SU-DHL-6 (cell line): ENCODE data around the gene NEK4.
"Not testable (repeated sequence)": the region's sequence is repeated elsewhere in the genome, so short reads cannot be mapped to it uniquely, and the experiment has no call there.

ENCODE experiments used
- H2AFZ ChIP-seq: fragments of 200-600 bp; sonication (generic); 2 replicates; pipeline ENCODE4 v1.6.1; 2014; ENCODE audit warnings: low read depth, mild to moderate bottlenecking, moderate library complexity, mixed read lengths, antibody characterized with exemption, low read length; ENCODE audit not compliant: severe bottlenecking
- H3F3A ChIP-seq: fragments of 200-600 bp; shearing (Covaris generic); 2 replicates; pipeline ENCODE4 v1.6.0; 2016; ENCODE audit warnings: antibody characterized with exemption, mild to moderate bottlenecking; ENCODE audit not compliant: insufficient read depth
- H3K27ac ChIP-seq: fragments of 200-600 bp; sonication (generic); 2 replicates; pipeline ENCODE4 v1.5.1; 2016; ENCODE audit warnings: low read depth, mild to moderate bottlenecking, low read length, moderate library complexity, mixed read lengths
- H3K27me3 ChIP-seq: fragments of 200-600 bp; sonication (generic), shearing (Covaris generic); 2 replicates; pipeline ENCODE4 v1.6.0; 2014; ENCODE audit warnings: mild to moderate bottlenecking, low read length
- H3K36me3 ChIP-seq: fragments of 200-600 bp; sonication (generic); 2 replicates; pipeline ENCODE4 v1.6.1; 2014; ENCODE audit warnings: mild to moderate bottlenecking, low read length, mixed read lengths
- H3K4me2 ChIP-seq: fragments of 300-600, 200-600 bp; shearing (Covaris generic), sonication (generic); 2 replicates; pipeline ENCODE4 v1.6.0; 2014; ENCODE audit warnings: low read length, low read depth, mild to moderate bottlenecking; ENCODE audit not compliant: poor library complexity, severe bottlenecking
- H3K4me3 ChIP-seq: fragments of 200-600 bp; sonication (generic); 2 replicates; pipeline ENCODE4 v1.5.1; 2014; ENCODE audit warnings: antibody characterized with exemption, low read length, mild to moderate bottlenecking, mixed read lengths; ENCODE audit not compliant: insufficient read depth, poor library complexity, severe bottlenecking
- H3K79me2 ChIP-seq: fragments of 200-600 bp; sonication (generic); 2 replicates; pipeline ENCODE4 v1.6.1; 2014; ENCODE audit warnings: mild to moderate bottlenecking, low read length, moderate library complexity; ENCODE audit not compliant: insufficient read depth
- H3K9ac ChIP-seq: fragments of 200-600 bp; sonication (generic); 2 replicates; pipeline ENCODE4 v1.7.0; 2014; ENCODE audit warnings: mild to moderate bottlenecking, low read length
- H3K9me2 ChIP-seq: fragments of 200-600 bp; sonication (generic); replicated peaks from 2 replicates; pipeline ENCODE4 v1.6.1; 2014; ENCODE audit warnings: low read length; ENCODE audit not compliant: insufficient read depth
- H3K9me3 ChIP-seq: fragments of 200-600 bp; sonication (generic); 2 replicates; pipeline ENCODE4 v1.6.1; 2014; ENCODE audit warnings: low read length, mixed read lengths; ENCODE audit not compliant: insufficient read depth
- H4K20me1 ChIP-seq: fragments of 200-600 bp; sonication (generic); 2 replicates; pipeline ENCODE4 v1.6.1; 2014; ENCODE audit warnings: low read depth, mild to moderate bottlenecking, antibody characterized with exemption, low read length, moderate library complexity, mixed read lengths
- CTCF ChIP-seq: fragments of 200-600 bp; sonication (generic); IDR thresholded peaks from one replicate; pipeline ENCODE4 v1.5.1; 2017; ENCODE audit warnings: antibody characterized with exemption, mild to moderate bottlenecking, low read length, moderate library complexity; ENCODE audit not compliant: insufficient read depth, poor library complexity, severe bottlenecking
- EZH2phosphoT487 ChIP-seq: fragments of 200-600 bp; sonication (generic), shearing (Covaris generic); conservative IDR thresholded peaks from 2 replicates; pipeline ENCODE4 v1.6.1; 2018; ENCODE audit warnings: mild to moderate bottlenecking, antibody characterized with exemption, low read length, moderate library complexity, mixed read lengths

Gene NEK4

GRCh38 chr3:52779011-52779836 lies 8.5 kb upstream of the NEK4 start:
- Histone ChIP-seq H3F3A (no peaks in the 10 kb centered on the region), H3K79me2 (no peaks in the 10 kb centered on the region), H3K27me3 (no peaks in the 10 kb centered on the region), H2AFZ (no peak overlapping the region), H3K4me3 (no peak overlapping the region), H4K20me1 (no peaks in the 10 kb centered on the region), H3K36me3 (no peaks in the 10 kb centered on the region), H3K4me2 (no peak overlapping the region), H3K9me2 (no peaks in the 10 kb centered on the region), H3K9me3 (no peaks in the 10 kb centered on the region), H3K9ac (no peak overlapping the region), H3K27ac (no peak overlapping the region)
- TF ChIP-seq EZH2phosphoT487 (no peak), CTCF (no peak)

GRCh38 chr3:52777959-52778805 lies 7.4 kb upstream of the NEK4 start:
- Histone ChIP-seq H3K9me3 (no peaks in the 10 kb centered on the region), H4K20me1 (no peaks in the 10 kb centered on the region), H3K36me3 (no peaks in the 10 kb centered on the region), H3K27me3 (no peaks in the 10 kb centered on the region), H3K4me2 (no peak overlapping the region), H3K9me2 (no peaks in the 10 kb centered on the region), H2AFZ (no peak overlapping the region), H3K9ac (no peak overlapping the region), H3K79me2 (no peaks in the 10 kb centered on the region), H3K27ac (no peak overlapping the region), H3K4me3 (no peak overlapping the region), H3F3A (no peaks in the 10 kb centered on the region)
- no peak for TF ChIP-seq EZH2phosphoT487
- no peak for TF ChIP-seq CTCF

- Histone ChIP-seq H3K4me2 (no peak within 1 kb of the TSS), H2AFZ (no peak within 1 kb of the TSS), H3K9ac (no peak within 1 kb of the TSS), H3K27ac (no peak within 1 kb of the TSS), H3K9me3 (no peaks in the 10 kb centered on the region), H3F3A (no peaks in the 10 kb centered on the region), H3K36me3 (no peaks in the 10 kb centered on the region), H4K20me1 (no peaks in the 10 kb centered on the region), H3K79me2 (no peaks in the 10 kb centered on the region), H3K9me2 (no peaks in the 10 kb centered on the region), H3K4me3 (no peak within 1 kb of the TSS), H3K27me3 (no peaks in the 10 kb centered on the region)
- no peak for TF ChIP-seq CTCF
- no peak for TF ChIP-seq EZH2phosphoT487
Measured at GRCh38 chr3:52777127-52777958, 6.6 kb upstream of the NEK4 start, which contains the start of gene ITIH1. ITIH1 (plus strand) TSS chr3:52777599; CDS start chr3:52777616, 17 bp downstream.

- not testable (repeated sequence) for H4K20me1 ChIP-seq, H3K27me3 ChIP-seq, H3K27ac ChIP-seq, H3F3A ChIP-seq, H2AFZ ChIP-seq, H3K4me2 ChIP-seq, H3K36me3 ChIP-seq, H3K9ac ChIP-seq, H3K9me3 ChIP-seq, H3K79me2 ChIP-seq, H3K9me2 ChIP-seq, H3K4me3 ChIP-seq
Measured at GRCh38 chr3:52776486-52776885, 5.7 kb upstream of the NEK4 start.
